ENCODE measurements around the gene DZIP1L. TPM values are rescaled to one million over a fixed set of nuclear protein-coding genes. Genes with fewer than 3 reads are reported as not detected.

Gene DZIP1L
- total RNA-seq, 1 experiment from 2014 or later = 10.4 TPM

- TF ChIP-seq, protein P1, sequence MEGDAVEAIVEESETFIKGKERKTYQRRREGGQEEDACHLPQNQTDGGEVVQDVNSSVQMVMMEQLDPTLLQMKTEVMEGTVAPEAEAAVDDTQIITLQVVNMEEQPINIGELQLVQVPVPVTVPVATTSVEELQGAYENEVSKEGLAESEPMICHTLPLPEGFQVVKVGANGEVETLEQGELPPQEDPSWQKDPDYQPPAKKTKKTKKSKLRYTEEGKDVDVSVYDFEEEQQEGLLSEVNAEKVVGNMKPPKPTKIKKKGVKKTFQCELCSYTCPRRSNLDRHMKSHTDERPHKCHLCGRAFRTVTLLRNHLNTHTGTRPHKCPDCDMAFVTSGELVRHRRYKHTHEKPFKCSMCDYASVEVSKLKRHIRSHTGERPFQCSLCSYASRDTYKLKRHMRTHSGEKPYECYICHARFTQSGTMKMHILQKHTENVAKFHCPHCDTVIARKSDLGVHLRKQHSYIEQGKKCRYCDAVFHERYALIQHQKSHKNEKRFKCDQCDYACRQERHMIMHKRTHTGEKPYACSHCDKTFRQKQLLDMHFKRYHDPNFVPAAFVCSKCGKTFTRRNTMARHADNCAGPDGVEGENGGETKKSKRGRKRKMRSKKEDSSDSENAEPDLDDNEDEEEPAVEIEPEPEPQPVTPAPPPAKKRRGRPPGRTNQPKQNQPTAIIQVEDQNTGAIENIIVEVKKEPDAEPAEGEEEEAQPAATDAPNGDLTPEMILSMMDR (conservative IDR thresholded peaks at IDR 0.05) = no peak
- Histone ChIP-seq H3T11ph (ENCODE audit: low read length) (no peak overlapping the region), H3K27me3 (ENCODE audit: insufficient read depth, low read length) (no peaks in the 10 kb centered on the region), H3K79me2 (ENCODE audit: insufficient read depth, low read length) (no peaks in the 10 kb centered on the region), H2BK120ac (ENCODE audit: low read depth, low read length, poor library complexity, severe bottlenecking) (no peak overlapping the region), H3K4me2 (ENCODE audit: insufficient read depth, insufficient read length, low read length) (no peak overlapping the region), H2BK12ac (ENCODE audit: insufficient read length, low read depth, low read length) (no peak overlapping the region), H3K79me1 (ENCODE audit: insufficient read depth, low read depth, low read length, poor library complexity, severe bottlenecking) (peaks cover 2% of the 10 kb centered on the region), H2BK15ac (ENCODE audit: low read depth, low read length) (no peak overlapping the region), H4K20me1 (ENCODE audit: control insufficient read depth, insufficient read depth, insufficient read length) (no peaks in the 10 kb centered on the region), H3K56ac (ENCODE audit: insufficient read length, low read depth, low read length) (no peak overlapping the region), H3K9ac (ENCODE audit: extremely low read depth, insufficient read length, low read length) (no peak overlapping the region), H2BK20ac (ENCODE audit: low read depth, low read length, poor library complexity, severe bottlenecking) (no peak overlapping the region), H3K4ac (ENCODE audit: low read depth, low read length) (no peak overlapping the region), H2AK5ac (ENCODE audit: insufficient read length, low read length) (no peak overlapping the region), H3K18ac (ENCODE audit: insufficient read length, low read depth, low read length) (no peak overlapping the region), H3K9me3 (ENCODE audit: control insufficient read depth, low read depth, low read length) (no peaks in the 10 kb centered on the region), H3K27ac (ENCODE audit: insufficient read length, low read depth, low read length) (no peak overlapping the region), H3K4me1 (ENCODE audit: insufficient read depth, low read length) (no peaks in the 10 kb centered on the region), H3K23me2 (ENCODE audit: insufficient read length, low read depth, low read length, poor library complexity, severe bottlenecking) (no peaks in the 10 kb centered on the region), H2AFZ (ENCODE audit: low read length) (no peak overlapping the region), H2BK5ac (ENCODE audit: insufficient read length, low read length) (no peak overlapping the region), H3K23ac (ENCODE audit: insufficient read length, low read depth, low read length) (no peak overlapping the region), H4K5ac (ENCODE audit: insufficient read length, low read depth, low read length) (no peak overlapping the region), H4K8ac (replicated peaks; ENCODE audit: insufficient read length, low read depth, low read length) (no peak overlapping the region), H4K91ac (ENCODE audit: insufficient read length, low read depth, low read length) (no peak overlapping the region), H3K14ac (ENCODE audit: insufficient read depth, low read length) (no peak overlapping the region)
- Mint-ChIP-seq H3K27ac (no peak overlapping the region), H3K36me3 (ENCODE audit: insufficient read depth in 1 of 3, low read depth in 3 of 3) (peaks cover 16 to 35% (median 27%) of the 10 kb centered on the region in 3 experiments), H3K27me3 (ENCODE audit: low read depth) (no peaks in the 10 kb centered on the region), H3K4me3 (no peak overlapping the region), H3K9me3 (no peaks in the 10 kb centered on the region), H3K4me1 (peaks cover 12 to 18% of the 10 kb centered on the region in 2 experiments; a peak in 3 of 4 replicates)
- DNase-seq = no peak
- no CpG with 5 or more reads among the region's 1 CpG for WGBS (ENCODE audit: extremely low coverage, insufficient read length, low lambda C conversion rate)
Measured at GRCh38 chr3:138105598-138105997, 9.8 kb downstream of the DZIP1L start.
